Kidney epithelial cell (primary cell): ENCODE data around the gene PRDM10. TPM values are rescaled to one million over a fixed set of nuclear protein-coding genes. Genes with fewer than 3 reads are reported as not detected.

ENCODE experiments used
- DNase-seq: peaks from one replicate; pipeline ENCODE4 v3.0.0-alpha.2; 2010; ENCODE audit warnings: low read depth
- H3K27me3 ChIP-seq: 2 replicates; pipeline ENCODE4 v1.6.0; 2011; ENCODE audit warnings: low read length; ENCODE audit not compliant: control insufficient read depth, insufficient read depth
- H3K36me3 ChIP-seq: 2 replicates; pipeline ENCODE4 v1.5.1; 2011; ENCODE audit warnings: low read length; ENCODE audit not compliant: control insufficient read depth, insufficient read depth
- H3K4me3 ChIP-seq: 2 replicates; pipeline ENCODE4 v1.5.1; 2011; ENCODE audit warnings: low read depth, mild to moderate bottlenecking, control low read depth, low read length
- CTCF ChIP-seq: IDR thresholded peaks from 2 replicates; pipeline ENCODE4 v1.5.1; 2011; ENCODE audit warnings: mild to moderate bottlenecking, moderate library complexity, low read length, control low read depth, inconsistent platforms; ENCODE audit not compliant: insufficient read depth, poor library complexity, severe bottlenecking
- total RNA-seq: library from RNA; depleted of rRNA; stranded (reverse); fragments of >200 nt; gene quantifications from 2 replicates; pipeline ENCODE4 v1.2.3, GENCODE V29; 2015

PRDM10 gene
- total RNA-seq, 1 donor from 2014 or later: 7.1 TPM

- no peak for TF ChIP-seq CTCF
- Histone ChIP-seq H3K27me3 (no peaks in the 10 kb centered on the region), H3K36me3 (no peaks in the 10 kb centered on the region), H3K4me3 (no peak overlapping the region)
- no peak for DNase-seq
Observed at GRCh38 chr11:129945373-129945772, 57.3 kb downstream of the PRDM10 start.

GRCh38 chr11:129944696-129945095, 57.9 kb downstream of the PRDM10 start:
- Histone ChIP-seq H3K36me3 (no peaks in the 10 kb centered on the region), H3K27me3 (no peaks in the 10 kb centered on the region), H3K4me3 (no peak overlapping the region)
- TF ChIP-seq CTCF: no peak
- no peak for DNase-seq

GRCh38 chr11:129943036-129943435, 59.6 kb downstream of the PRDM10 start:
- DNase-seq: no peak
- Histone ChIP-seq H3K4me3 (no peak overlapping the region), H3K27me3 (no peaks in the 10 kb centered on the region), H3K36me3 (no peaks in the 10 kb centered on the region)
- no peak for TF ChIP-seq CTCF

GRCh38 chr11:129939510-129939909, 63.1 kb downstream of the PRDM10 start:
- TF ChIP-seq CTCF: no peak
- no peaks in the 10 kb centered on the region for H3K27me3 ChIP-seq
- H3K36me3 ChIP-seq: no peaks in the 10 kb centered on the region
- no peak for DNase-seq
- no peak overlapping the region for H3K4me3 ChIP-seq

GRCh38 chr11:129938764-129939163, 63.9 kb downstream of the PRDM10 start:
- Histone ChIP-seq H3K27me3 (no peaks in the 10 kb centered on the region), H3K4me3 (no peak overlapping the region), H3K36me3 (no peaks in the 10 kb centered on the region)
- no peak for TF ChIP-seq CTCF
- DNase-seq: no peak

GRCh38 chr11:129937592-129938238, 64.9 kb downstream of the PRDM10 start:
- no peaks in the 10 kb centered on the region for H3K36me3 ChIP-seq
- TF ChIP-seq CTCF: no peak
- H3K27me3 ChIP-seq: no peaks in the 10 kb centered on the region
- no peak overlapping the region for H3K4me3 ChIP-seq
- no peak for DNase-seq
